Fibroblast of gingiva (primary cell): ENCODE data around the gene SLC26A9.
"Not testable (repeated sequence)": the region's sequence is repeated elsewhere in the genome, so short reads cannot be mapped to it uniquely, and the experiment has no call there.

Experiments
- DNase-seq: peaks from one replicate; pipeline ENCODE4 v3.0.0-alpha.2; 2011; ENCODE audit warnings: low read depth

Gene SLC26A9

DNA sequence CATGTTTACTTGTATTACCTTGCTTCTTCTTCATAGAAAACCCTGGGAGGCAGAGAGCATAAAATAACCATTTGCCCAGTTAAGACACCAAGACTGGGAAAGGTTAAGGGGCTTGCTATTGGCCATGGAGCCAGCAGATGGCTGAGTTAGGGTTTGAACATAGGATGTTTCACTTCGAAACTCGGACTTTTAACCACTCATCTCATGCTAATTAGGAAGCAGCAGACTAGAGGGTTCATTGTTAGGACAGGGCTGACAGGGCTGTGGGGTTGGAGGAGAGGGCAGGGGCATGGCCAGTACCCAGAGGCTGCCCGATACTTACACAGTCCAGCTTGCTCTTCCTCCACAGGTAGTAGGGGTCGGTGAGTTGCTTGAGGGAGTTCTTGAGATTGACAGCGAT, 17.0 kb downstream of the SLC26A9 start:
- no peak for DNase-seq

GRCh38 chr1:205925736-205926135, 17.5 kb downstream of the SLC26A9 start:
- peak; percentile 90 for DNase-seq

DNA sequence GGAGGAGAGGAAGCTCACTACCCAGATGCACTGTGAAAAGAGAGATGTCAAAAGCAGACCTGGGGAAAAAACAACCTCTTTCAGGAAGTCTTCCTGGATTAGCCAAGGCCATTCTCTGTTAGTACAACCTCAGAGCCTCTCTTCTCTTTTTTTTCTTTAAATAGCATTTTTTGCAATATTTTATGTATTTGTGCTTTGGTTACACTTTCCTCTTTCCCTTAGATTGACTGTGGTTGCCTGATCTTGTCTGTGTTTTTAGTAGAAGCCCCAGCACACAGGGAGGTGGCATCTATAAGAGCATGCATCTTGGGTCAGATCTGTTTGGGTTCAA, 18.8 kb downstream of the SLC26A9 start:
- no peak for DNase-seq

- DNase-seq: no peak
Measured at GRCh38 chr1:205923651-205924459, 19.4 kb downstream of the SLC26A9 start.

- no peak for DNase-seq
Measured at GRCh38 chr1:205922806-205923205, 20.4 kb downstream of the SLC26A9 start.

DNA sequence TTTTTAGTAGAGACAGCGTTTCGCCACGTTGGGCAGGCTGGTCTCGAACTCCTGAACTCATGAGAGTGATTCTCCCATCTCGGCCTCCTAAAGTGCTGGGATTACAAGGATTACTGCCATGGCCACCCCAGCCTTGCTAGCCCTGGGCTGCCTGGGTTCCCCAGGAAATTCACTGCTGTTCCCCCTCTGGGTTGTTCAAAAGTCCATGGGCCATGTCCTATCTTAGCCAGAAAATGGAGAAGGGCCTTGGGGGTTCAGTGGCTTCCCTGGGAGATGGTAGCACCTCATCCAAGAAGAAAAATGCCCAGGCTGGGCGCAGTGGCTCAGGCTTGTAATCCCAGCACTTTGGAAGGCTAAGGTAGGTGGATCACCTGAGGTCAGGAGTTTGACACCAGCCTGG, 20.9 kb downstream of the SLC26A9 start:
- DNase-seq: no peak

DNA sequence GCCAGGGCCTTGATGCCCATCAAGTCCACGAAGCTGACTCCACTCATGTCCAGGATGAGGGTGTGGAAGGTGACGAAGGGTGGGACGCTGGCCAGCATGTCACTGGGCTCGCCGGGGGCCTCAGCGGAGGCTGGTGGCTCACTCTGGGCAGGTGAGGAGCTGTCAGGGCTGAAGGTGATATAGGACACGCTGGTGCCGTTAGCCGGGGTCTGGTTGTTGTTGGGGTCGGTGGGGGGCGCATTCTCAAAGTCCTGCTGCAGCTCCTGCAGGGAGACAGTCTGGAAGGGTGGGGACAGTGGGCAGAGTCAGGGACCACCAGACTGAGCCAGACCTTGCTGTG, 21.7 kb downstream of the SLC26A9 start:
- no peak for DNase-seq

DNA sequence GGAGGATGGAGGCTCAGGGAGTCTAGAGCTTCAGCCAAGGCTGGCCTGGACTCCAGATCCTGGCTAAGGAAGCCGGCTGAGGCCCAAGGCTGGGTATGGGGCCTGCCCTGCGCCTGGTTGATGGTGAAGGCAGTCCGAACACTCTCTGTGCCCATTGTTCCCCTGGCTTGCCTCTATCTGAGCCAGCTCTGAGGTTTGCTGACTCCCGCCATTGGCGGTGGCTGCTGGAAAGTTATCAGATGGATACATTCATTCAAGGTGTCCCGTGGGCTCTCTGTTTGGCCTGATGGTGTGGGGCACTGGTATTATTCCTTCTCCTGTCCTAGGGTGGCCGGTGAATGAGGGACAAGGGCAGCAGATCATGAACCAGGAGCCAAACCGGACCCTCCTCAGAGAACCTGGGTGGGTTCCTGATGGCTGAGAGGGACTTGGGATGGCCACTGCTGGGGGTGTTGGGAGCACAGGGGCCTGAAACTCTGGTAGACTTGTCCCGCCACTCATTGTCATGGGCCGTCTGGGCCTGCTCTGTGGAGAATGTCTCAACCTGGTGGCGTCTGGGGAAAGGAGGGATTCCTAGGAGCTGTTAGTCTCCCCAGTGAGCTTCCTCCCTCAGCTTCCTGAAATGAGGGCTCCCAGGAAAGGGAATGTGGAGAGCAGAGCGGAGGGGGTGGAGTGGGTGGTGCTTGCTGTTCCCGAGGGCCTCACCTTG, 22.2 kb downstream of the SLC26A9 start:
- DNase-seq: no peak

DNA sequence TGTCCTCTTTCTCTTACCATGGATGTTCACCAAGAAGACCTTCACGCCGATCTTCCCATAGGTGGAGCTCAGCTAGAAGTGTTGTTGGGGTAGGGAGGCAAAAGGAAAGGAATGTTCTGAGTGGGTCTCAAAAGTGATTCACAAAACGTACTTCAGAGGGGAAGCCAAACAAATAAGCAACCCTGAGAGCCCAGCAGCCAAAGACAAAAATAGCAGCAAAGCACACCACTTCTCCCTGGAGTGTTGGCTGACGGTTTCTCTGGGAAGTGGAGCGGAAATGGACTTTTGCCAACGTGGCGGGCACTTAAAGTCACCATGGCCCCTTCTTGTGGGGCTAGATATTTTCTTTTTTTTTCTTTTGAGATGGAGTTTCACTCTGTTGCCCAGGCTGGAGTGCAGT, 23.1 kb downstream of the SLC26A9 start:
- DNase-seq: peak; percentile 39

DNA sequence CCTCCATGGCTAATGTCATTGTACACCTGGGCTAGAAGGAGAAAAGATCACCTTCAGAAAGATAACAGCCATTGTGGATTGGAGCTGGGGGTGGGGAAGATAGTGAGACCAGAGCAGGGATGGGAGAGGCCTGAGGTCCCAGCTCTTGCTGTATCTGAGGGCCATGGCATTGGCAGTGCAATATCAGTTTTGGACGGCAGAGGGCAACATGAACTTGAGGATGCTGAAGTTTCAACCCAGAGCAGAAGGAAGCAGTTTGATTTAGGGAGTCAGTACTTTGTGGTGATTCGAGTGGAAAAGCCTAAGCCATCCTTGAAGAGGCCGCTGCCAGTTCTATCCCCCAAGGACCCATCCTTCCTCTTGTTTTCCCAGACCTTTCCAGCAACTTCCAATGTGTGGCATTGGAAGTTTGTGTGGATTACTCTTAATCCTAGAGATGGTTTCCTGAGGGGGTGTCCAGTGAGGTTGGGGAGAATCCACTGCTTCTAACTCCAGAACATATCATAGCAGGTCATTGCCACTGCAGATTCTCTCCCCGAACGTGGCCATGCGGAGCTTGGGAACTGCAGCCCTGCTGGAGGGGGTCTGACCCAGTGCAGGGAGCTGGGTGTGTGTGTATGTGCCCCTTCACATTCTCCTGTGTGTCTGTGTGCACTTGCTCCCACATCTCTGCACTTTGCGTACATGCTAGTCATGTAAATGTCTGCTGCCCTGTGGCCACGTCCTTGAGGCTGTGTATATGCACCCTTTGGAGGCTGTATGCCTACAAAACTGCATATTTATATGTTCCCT, 24.1 kb downstream of the SLC26A9 start:
- DNase-seq: peak; percentile 73

DNA sequence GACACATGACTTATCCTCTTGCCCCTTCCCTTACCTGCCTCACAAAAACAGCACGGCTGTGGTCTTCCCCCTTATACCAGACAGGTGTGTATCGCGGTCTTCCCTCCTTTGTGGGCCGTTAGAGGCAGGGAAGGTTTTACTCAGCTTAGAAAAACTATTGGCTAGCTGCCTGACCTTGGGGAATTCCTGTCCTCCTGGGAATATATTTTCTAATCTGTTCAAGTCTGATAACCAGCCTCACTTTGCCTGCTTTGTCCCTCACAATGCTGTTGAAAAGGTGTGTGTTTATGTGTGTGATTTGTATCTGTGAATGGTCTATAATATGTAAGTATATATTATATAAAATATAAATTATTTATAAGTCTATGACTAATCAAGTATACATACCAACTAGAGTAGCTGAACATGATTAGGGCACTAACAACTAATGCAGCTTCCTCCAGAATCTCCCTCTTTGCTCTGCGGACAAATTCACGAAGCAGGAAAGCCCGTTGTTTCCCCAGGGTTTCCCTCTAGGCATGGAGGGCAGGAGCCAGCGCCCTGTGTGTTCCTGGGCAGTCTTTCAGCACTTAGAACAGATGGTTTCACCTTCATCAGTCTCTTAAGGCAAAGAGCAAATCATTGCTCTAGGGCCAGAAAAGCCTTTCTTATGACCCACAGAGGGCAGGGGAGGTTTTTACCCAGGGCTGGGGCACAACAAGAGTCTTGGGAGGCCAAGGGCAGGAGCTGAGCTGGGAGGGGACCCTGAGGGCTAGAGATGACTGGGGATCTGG, 25.6 kb downstream of the SLC26A9 start:
- DNase-seq: no peak

GRCh38 chr1:205916541-205916940, 26.7 kb downstream of the SLC26A9 start:
- no peak for DNase-seq

GRCh38 chr1:205915354-205915990, 27.8 kb downstream of the SLC26A9 start:
- no peak for DNase-seq

DNA sequence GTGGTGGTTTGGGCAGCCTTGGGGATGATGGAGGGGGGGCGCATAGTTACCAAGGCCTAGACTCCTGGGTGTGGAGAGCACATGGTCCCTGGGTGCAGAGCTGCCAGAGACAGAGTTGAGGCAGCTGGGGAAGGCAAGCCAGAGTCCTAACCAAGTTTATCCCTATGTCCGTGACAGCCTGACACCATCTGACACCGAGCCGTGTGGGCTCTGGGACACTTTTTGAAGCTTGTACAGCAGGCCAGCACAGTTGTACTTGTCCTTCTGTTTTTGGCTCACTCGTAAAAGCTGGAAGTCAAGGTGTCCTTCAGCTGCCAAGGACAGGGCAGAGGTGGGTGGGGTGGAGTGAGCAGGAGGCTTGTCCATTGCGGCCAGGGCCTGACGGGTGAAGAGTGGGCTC, 28.5 kb downstream of the SLC26A9 start:
- DNase-seq: no peak

GRCh38 chr1:205914155-205914507, 29.1 kb downstream of the SLC26A9 start:
- DNase-seq: no peak

GRCh38 chr1:205913451-205914154, 29.7 kb downstream of the SLC26A9 start:
- DNase-seq: peak; percentile 45

- peak; percentile 29 for DNase-seq
Measured at GRCh38 chr1:205907794-205908193, 35.5 kb downstream of the SLC26A9 start.

DNA sequence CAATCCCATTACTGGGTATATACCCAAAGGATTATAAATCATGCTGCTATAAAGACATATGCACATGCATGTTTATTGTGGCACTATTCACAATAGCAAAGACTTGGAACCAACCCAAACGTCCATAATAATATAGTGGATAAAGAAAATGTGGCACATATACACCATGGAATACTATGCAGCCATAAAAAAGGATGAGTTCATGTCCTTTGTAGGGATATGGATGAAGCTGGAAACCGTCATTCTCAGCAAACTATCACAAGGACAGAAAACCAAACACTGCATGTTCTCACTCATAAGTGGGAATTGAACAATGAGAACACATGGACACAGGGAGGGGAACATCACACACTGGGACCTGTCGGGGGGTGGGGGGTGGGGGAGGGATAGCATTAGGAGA, 38.2 kb downstream of the SLC26A9 start:
- not testable (repeated sequence) for DNase-seq

- DNase-seq: no peak
Measured at GRCh38 chr1:205896351-205896750, 46.9 kb downstream of the SLC26A9 start.

DNA sequence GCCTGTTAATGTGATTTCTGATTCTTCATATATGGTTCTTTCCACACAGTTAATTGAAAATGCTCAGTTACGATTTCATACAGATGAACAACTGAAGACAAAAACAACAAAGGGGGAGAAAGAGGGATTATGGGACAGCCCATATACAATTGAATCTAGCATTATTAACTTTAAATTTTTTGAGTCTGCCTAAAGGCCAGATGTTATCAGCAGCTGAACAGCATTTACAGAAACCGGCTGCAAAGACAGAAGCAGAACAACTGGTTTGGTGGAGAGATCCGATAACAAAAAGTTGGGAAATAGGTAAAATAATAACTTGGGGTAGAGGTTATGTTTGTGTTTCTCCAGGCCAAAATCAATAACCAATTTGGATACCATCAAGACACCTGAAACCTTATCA, 49.1 kb downstream of the SLC26A9 start:
- DNase-seq: not testable (repeated sequence)

GRCh38 chr1:205892175-205892574, 51.1 kb downstream of the SLC26A9 start:
- not testable (repeated sequence) for DNase-seq
